ENCODE measurements around the gene MVK. TPM values are rescaled to one million over a fixed set of nuclear protein-coding genes. Genes with fewer than 3 reads are reported as not detected.

The MVK gene
- total RNA-seq, 2 donors from 2014 or later = 13.4 to 54.1 TPM

GRCh38 chr12:109538191-109538863 lies 35.3 kb upstream of the MVK start:
- Histone ChIP-seq H3K4me1 (replicated peaks) (no peaks in the 10 kb centered on the region), H3K4me3 (no peak overlapping the region), H3K27me3 (replicated peaks; ENCODE audit: insufficient read depth) (no peaks in the 10 kb centered on the region), H3K27ac (no peak overlapping the region), H3K36me3 (no peaks in the 10 kb centered on the region), H3K9me3 (no peaks in the 10 kb centered on the region)
- no peak for TF ChIP-seq POLR2A (IDR thresholded peaks at IDR 0.05)
- TF ChIP-seq POLR2AphosphoS5 (IDR thresholded peaks at IDR 0.05) = no peak
- TF ChIP-seq, protein P1, sequence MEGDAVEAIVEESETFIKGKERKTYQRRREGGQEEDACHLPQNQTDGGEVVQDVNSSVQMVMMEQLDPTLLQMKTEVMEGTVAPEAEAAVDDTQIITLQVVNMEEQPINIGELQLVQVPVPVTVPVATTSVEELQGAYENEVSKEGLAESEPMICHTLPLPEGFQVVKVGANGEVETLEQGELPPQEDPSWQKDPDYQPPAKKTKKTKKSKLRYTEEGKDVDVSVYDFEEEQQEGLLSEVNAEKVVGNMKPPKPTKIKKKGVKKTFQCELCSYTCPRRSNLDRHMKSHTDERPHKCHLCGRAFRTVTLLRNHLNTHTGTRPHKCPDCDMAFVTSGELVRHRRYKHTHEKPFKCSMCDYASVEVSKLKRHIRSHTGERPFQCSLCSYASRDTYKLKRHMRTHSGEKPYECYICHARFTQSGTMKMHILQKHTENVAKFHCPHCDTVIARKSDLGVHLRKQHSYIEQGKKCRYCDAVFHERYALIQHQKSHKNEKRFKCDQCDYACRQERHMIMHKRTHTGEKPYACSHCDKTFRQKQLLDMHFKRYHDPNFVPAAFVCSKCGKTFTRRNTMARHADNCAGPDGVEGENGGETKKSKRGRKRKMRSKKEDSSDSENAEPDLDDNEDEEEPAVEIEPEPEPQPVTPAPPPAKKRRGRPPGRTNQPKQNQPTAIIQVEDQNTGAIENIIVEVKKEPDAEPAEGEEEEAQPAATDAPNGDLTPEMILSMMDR (IDR thresholded peaks at IDR 0.05) = no peak
- WGBS = 83% methylated on average over 16 of the region's 16 CpGs
- DNase-seq (ENCODE audit: low spot score) = no peak
- intact Hi-C loops (cut with DNase I) = no loop called here

- no peak overlapping the region for H3K27ac ChIP-seq
- no peaks in the 10 kb centered on the region for H3K9me3 ChIP-seq
- no peak overlapping the region for H3K4me3 ChIP-seq
- WGBS = 70% methylated on average over 9 of the region's 9 CpGs
- TF ChIP-seq, protein P1 (IDR thresholded peaks at IDR 0.05) = no peak
- TF ChIP-seq POLR2A (IDR thresholded peaks at IDR 0.05) = no peak
- TF ChIP-seq POLR2AphosphoS5 (IDR thresholded peaks at IDR 0.05) = no peak
- intact Hi-C loops (cut with DNase I) = no loop called here
- no peak for DNase-seq (ENCODE audit: low spot score)
- no peaks in the 10 kb centered on the region for H3K36me3 ChIP-seq
- no peaks in the 10 kb centered on the region for H3K4me1 ChIP-seq (replicated peaks)
- H3K27me3 ChIP-seq (replicated peaks; ENCODE audit: insufficient read depth) = no peaks in the 10 kb centered on the region
Measured at GRCh38 chr12:109539508-109539907, 34.1 kb upstream of the MVK start.

DNA sequence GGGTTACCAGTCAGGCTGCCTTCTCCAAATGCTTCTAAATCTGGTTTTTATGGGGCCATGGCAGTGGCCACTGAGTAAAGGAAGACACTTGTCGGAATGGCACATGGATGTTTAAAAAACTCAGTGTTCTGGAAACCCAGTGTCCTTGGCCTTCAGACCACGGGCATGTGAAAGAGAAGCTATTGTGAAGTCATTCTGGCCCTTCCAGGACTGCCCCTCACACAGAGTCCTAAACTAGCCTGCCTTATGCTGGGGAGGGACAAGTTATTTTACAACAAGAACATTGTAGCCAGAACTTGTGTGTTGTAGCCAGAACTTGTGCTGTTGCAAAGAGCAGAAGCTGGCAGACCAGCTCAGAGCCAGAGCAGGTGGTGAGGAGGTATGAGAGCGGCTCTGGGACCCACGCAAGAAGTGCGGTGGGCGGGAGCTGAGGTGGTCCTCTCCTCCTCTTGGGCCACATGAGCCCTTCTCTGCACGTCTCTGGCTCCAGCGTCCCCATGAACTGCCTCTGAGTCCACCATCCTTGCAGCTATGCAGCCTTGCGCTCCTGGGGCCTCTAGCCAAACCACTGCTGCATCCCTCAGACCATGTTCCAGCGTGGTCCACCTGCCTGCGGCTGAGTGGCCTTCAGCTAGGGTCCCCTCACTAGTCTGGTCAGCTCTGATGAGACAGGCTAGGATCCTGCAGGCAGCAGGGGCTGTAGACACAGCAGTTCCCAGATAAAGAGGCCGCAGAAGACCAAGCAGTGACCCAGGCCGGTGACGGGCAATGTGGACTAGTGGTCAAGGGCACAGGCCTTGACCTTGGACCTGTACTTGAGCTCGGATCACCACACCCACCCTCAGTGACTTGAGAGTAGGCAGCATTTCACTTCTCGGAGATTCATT lies 32.8 kb upstream of the MVK start:
- intact Hi-C loops (cut with DNase I) = no loop called here
- no peaks in the 10 kb centered on the region for H3K9me3 ChIP-seq
- TF ChIP-seq POLR2AphosphoS5 (IDR thresholded peaks at IDR 0.05) (no peak), POLR2A (IDR thresholded peaks at IDR 0.05) (no peak)
- TF ChIP-seq, protein P1 (IDR thresholded peaks at IDR 0.05) = no peak
- H3K27me3 ChIP-seq (replicated peaks; ENCODE audit: insufficient read depth) = no peaks in the 10 kb centered on the region
- DNase-seq (ENCODE audit: low spot score) = no peak
- 84% methylated on average over 16 of the region's 16 CpGs for WGBS
- no peaks in the 10 kb centered on the region for H3K36me3 ChIP-seq
- H3K4me3 ChIP-seq = no peak overlapping the region
- H3K4me1 ChIP-seq (replicated peaks) = no peaks in the 10 kb centered on the region
- H3K27ac ChIP-seq = no peak overlapping the region

GRCh38 chr12:109541413-109541726 lies 32.2 kb upstream of the MVK start:
- H3K36me3 ChIP-seq = no peaks in the 10 kb centered on the region
- DNase-seq (ENCODE audit: low spot score) = no peak
- 56% methylated on average over 4 of the region's 4 CpGs for WGBS
- no peaks in the 10 kb centered on the region for H3K9me3 ChIP-seq
- no peaks in the 10 kb centered on the region for H3K27me3 ChIP-seq (replicated peaks; ENCODE audit: insufficient read depth)
- TF ChIP-seq, protein P1 (IDR thresholded peaks at IDR 0.05) = no peak
- TF ChIP-seq POLR2A (IDR thresholded peaks at IDR 0.05) (no peak), POLR2AphosphoS5 (IDR thresholded peaks at IDR 0.05) (no peak)
- intact Hi-C loops (cut with DNase I) = no loop called here
- no peak overlapping the region for H3K4me3 ChIP-seq
- no peak overlapping the region for H3K27ac ChIP-seq
- H3K4me1 ChIP-seq (replicated peaks) = no peaks in the 10 kb centered on the region
